ENCODE results near the gene ZNF490.
"Not testable (repeated sequence)": the region's sequence is repeated elsewhere in the genome, so short reads cannot be mapped to it uniquely, and the experiment has no call there.

Gene ZNF490

DNA sequence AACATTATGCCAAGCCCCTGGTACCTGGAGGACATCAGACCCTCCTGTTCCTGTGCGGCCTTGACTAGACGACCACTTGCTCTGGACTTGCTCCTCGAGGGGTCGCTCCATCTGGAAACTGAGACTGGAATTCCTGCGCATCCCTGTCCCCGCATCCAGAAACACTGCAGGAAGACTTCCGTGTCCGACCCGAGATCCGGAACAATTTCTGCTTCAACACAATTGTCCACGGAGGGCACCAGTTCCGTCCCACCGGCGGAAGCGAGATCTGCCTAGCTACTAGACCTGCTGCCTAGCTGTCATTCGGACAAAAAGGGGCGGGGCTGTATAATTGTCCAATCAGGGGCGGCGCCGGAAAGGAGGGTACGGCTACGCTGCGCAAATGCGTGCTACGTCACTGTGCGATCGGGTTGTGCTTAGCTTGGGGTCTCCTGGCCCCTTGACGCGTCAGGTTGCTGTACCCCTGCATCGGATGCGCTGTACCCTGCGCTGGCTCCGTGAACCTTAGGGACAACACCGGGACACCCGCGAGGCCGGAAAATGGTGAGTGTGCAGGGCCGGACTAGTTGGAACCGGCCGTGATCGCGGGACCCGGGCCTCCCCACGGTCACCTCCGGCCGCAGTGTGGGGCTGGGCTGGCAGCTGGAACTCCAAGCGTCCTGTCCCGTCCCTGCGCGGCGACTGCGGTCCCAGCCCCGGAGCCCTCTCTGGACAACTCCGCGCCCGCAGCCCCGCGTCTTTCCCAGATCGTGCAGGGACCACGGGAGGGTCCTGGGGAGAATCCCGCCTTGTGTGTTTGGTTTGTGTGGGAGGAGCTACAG is at the start of gene ZNF490, which contains the start of gene ZNF791:
ZNF490 (minus strand) TSS at position 274 of the 821 bp plus-strand sequence; CDS start at position 141, 133 bp downstream.
ZNF791 (plus strand) TSS at position 381 of the 821 bp plus-strand sequence; CDS start at position 541, 160 bp downstream.
- intact Hi-C loops (cut with DNase I) = no loop called here
- peak; percentile 96 to 100 (median 99) for DNase-seq

DNA sequence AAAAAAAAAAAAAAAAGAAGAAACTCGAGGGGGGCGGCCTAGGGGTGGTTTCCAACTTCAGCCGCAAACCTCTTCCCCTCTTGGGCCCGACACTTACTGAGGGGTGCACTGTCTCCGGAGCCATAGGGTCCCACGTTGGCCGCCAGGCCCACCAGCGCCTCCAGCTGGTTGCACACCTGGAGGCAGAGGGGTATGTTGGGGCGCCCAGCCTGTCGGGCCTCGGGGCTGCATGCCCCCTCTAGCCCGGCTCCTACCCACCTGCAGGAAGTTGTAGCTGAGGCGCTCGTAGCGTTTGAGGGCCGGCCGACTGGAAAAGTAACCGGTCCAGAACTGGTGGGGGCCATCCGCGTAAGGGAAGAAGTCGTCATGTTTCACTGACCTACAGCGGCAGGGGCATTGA is 47.4 kb upstream of the ZNF490 start:
- DNase-seq = no peak
- intact Hi-C loops (cut with DNase I) = no loop called here

DNA sequence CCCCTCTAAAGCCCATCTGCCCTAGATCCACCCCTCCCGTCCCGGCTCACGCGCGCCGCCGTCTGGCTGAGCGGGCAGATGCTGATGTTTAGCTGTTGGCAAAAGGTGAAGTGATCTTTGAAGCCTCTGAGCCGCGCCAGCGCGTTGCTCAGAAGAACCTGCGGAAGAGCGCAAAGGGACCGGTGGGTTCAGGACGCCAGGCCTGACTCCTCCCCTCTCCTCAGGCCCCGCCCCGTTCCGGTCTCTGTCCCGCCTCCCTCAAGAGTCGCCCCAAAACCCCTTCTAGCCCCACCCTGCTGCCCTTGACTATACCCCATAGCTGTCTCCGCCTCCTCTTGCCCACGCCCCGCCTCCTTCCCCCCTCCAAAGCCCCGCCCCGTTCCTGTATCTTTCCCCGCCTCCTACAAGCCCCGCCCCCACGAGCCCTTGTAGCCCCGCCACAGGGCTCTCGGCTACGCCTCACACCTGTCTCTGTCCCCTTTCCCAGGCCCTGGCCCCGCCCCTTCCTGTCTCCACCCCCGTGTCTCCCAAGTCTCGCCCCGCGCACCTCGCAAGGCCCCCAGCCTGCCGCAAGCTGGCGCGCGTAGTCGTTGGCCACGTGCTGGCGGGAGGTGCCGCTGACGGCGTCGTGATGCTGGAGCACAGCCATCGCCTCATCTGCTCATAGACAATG is 46.4 kb upstream of the ZNF490 start:
- DNase-seq = no peak
- intact Hi-C loops (cut with DNase I) = no loop called here

DNA sequence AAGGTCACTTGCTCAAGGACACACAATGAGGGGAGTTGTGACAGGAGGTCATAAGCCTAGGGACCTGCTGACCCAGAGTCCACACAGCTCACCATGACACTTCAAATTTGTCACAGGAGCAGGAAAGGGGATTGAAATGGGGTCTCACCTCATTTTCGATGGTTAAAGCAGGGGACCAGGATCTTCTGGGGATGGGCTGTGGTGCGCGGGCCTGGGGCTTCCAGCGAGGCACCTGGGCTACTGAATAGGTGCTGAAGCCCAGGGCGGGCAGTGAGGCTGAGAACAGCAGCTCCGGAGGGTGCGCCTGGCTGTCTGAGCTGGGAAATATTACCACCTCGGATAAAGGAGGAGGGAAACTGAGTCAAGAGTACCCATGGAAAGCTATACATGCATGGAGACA is 44.9 kb upstream of the ZNF490 start:
- intact Hi-C loops (cut with DNase I) = no loop called here
- no peak for DNase-seq

DNA sequence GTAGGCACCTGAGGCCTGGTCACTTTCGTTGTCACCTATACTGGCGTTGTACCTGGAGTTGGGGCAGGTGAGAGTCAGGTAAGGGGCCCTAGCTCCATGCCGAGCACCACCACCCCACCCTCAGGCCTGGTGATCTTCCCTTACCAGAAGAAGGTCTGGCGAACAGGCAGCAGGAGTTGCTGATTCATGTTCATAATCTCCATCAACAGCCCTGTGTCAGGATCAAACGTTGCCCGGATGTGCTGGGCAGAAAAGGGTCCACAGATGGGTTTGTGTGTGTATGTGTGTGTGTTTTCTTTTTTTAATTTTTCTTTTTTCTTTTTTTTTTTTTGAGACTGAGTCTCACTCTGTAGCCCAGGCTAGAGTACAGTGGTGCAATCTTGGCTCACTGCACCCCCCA is 41.6 kb upstream of the ZNF490 start:
- intact Hi-C loops (cut with DNase I) = no loop called here
- no peak for DNase-seq

DNA sequence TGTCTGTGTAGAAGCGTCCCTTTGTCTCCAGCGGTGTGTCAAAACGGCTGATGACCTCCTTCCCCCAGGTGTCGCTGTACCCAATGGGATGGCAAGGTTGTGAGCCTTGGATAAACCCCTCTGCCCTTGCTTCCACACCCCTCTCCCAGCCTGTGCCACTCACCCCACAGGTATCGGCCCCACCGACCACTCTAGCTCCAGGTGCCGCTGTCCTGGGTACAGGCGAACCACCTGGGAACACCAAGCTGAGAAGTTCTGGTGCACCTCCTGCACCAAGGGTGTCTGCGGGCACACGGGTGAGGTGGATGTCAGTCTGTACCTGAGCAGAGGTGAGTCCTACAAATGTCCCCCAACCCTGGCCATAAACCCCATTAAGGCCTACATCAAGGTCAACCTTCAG is 39.3 kb upstream of the ZNF490 start:
- intact Hi-C loops (cut with DNase I) = no loop called here
- DNase-seq = no peak

DNA sequence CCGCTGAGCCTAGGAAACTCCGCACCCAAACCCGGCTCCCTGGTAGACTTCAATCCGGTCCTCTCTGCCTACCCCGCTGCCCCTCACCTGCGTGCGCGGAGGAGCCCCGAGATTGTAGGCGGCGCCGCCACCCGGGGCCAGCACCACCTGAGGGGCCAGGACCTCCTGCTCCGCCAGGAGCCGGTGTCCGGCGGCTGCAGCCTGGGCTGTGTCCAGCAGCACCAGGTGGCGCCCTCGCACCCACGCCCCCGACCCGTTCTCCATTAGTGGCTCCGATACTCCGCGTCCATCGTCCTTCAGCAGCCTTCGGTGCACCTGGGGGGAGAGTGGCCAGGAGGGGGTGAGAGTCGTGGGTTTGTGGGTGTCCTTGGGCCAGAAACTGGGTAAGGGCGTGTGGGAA is 37.5 kb upstream of the ZNF490 start:
- peak in 1 of 42 donors; percentile 52 for DNase-seq
- intact Hi-C loops (cut with DNase I) = no loop called here

DNA sequence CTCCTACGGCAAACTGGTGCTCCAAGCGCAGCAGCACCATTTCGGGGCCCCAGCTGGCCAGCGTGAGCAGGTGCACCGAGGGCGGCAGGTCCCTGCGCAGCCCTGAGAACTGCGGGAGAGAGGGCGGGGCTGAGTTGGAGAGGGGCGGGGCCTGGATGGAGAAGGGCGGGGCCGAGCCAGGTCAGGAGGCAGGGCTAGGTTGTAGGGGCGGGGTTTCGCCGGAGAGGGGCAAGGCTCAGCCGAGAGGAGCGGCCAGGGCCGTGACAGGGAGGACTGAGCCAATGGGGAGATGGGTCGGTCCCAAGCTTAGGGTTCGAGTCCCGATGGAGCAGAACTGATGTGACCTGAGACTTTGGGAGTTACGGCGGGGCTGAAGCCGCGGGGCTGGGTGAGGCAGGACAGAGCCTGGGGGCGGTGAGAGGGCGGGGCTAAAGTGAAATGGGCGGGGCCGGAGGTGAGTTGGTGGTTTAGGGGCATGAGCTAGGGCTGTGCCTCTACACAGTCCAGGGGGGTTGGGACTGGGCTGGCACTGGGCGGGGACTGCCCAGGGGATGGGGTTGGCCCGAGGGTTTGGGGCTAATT is 37.0 kb upstream of the ZNF490 start:
- intact Hi-C loops (cut with DNase I) = no loop called here
- DNase-seq = peak in 36 of 42 donors; percentile 24 to 76 (median 58)

DNA sequence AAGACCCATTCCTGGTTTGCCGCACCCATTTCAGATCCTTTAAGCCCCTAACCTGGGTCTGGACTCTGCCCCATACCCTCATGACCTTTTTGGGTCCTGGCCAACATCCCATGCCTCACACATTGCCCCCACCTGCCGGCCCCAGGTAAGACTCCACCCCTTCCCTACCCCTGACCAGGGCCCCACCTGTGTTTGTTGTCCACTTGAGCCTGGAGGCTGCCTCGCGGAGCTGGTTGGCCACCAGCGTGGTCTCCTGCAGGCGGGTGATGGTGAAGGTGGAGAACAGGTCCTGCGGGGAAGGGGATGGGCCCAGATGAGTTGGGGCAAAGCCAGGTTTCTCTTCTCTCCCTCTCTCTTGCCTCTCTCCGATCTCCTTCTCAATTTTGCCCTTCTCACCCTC is 36.4 kb upstream of the ZNF490 start:
- intact Hi-C loops (cut with DNase I) = no loop called here
- DNase-seq = no peak

DNA sequence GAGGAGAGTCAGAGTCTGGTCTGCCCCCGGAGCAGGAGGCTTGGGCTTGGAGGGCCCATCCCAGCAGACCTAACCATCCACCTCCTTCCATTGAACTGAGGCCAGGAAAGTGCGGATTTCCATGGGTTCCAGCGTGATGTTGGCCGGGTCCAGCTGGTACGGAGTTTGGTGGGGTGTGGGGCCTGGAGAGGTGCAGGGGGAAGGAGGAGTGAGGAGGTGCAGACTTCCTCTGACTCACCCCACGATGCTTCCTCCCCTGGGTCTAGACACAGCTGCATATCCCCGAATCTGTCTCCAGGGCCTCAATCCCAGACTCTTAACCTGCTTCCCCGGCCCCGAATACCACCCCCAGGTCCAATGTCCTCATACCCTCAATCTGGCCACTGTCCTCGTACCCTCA is 35.9 kb upstream of the ZNF490 start:
- DNase-seq = no peak
- intact Hi-C loops (cut with DNase I) = no loop called here

DNA sequence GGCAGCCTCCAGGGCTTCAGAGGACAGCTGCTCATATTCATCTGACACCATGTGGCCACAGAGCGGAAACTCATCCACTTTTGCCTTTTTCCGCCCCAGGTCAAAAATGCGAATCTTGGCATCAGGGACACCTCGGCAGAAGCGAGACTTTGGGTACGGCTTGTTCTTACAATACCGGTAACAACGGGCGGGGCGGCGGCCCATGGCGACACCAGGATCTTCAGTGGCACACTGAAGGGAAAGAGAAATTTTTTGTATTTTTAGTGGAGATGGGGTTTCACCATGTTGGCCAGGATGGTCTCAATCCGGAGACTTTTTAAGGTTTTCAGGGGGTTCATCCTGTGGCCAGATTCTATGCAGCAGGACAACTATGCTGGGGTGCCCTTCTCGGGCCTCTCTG is 33.1 kb upstream of the ZNF490 start:
- intact Hi-C loops (cut with DNase I); DNase-seq: not testable (repeated sequence)

DNA sequence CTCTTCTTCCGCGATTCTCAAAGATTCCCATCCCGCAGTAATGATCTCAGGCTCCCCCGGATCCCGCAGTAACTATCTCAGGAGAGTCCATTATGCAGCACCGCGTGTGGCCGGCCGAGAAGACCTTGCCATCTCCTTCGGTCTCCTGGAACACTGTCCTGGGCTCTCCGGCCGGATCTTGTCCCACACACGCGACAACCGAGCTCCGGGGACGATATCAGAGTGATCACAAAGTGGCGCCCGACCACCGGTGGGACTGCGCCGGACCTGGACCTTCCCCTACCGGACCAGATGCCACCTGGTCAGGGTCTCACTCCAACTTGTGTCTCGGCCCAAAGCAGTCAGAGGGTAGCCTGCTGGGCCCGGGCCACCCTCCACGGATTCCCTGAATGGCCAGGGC is 31.9 kb upstream of the ZNF490 start:
- intact Hi-C loops (cut with DNase I) = no loop called here
- no peak for DNase-seq

DNA sequence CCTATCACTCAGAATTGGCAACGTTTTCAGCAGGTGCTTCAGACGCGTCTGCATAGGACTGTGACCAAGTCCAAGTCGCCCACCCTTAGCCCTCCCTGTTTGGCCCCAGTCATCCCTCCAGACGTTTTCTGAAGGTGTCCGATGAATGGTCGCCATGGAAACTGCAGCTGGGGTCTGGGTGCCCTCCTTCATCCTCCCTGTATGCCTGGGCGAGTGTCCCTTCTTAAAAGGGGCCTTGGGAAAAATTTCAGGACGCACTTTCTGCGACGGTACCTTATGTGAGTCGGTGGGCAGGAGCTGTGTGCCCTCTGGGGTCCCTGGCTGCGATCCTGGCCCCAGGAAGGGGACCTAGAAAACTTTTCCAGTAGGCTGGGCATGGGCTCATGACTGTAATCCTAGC is 30.8 kb upstream of the ZNF490 start:
- intact Hi-C loops (cut with DNase I) = no loop called here
- DNase-seq = no peak

DNA sequence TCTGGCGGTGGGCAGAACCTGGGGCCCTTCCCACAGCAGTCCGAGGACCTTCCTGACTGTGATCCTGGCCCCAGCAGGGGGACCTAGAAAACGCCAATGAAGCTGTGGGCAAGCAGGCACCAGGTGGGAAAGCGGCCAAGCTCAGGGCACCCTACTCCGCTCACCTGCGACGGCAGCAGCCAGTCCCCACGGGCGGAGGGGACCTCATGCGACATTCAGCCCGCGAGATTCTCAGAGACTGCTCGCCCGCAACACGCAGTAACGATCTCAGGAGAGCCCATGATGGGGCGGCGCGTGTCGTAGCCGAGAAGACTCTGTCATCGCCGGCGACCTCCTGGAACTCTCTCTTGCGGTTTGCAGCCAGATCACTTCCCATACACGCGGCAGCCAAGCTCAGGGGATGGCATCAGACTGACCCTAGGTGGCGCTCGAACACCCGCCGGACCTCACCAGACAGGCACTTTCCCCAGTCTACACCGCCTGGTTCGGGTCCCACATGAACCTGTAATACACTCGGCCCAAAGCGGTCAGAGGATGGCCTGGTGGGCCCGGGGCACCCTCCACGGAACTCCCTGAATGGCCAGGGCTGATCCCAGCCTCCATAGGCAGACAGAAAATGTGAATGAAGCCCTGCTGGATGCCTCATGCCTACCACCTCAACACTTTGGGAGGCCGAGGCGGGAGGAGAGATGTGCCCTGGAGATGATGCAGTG is 29.4 kb upstream of the ZNF490 start:
- intact Hi-C loops (cut with DNase I) = no loop called here
- peak; percentile 65 to 92 (median 81) for DNase-seq

DNA sequence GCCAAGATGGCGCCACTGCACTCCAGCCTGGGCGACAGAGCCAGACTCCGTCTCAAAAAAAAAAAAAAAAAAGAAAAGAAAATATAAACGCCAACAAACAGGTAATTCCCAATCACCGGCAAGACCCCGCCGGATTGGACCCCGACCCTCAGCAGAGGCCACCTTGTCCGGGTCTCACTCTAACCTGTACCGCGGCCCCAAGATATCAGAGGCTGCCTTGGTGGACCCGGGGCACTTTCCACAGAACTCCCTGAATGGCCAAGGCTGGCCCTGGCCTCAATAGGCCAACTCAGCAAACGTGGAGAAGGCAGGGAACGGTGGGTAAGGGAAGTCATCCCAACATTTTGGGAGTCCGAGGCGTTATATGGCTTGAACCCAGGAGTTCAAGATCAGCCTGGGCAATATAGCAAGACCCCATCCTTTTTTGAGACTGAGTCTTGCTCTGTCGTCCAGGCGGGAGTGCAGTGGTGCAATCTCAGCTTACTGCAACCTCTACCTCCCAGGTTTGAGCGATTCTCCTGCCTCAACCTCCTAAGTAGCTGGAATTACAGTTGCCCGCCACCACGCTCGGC is 28.1 kb upstream of the ZNF490 start:
- intact Hi-C loops (cut with DNase I) = no loop called here
- DNase-seq = no peak

DNA sequence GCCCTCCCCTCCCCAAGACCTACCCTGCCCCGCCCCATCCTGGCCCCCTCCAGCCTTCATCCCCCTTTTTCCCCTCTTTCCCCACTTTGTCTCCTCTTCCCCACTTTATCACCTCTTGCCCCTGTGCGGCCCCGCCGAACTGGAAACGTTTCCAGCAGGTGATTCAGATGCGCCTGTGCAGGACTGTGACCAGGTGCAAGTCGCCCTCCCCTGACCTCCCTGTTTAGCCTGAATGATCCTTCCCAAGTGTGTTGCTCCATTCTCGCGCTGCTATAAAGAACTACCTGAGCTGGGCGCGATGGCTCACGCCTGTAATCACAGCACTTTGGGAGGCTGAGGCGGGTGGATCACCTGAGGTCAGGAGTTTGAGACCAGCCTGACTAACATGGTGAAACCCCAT is 26.0 kb upstream of the ZNF490 start:
- no peak for DNase-seq
- intact Hi-C loops (cut with DNase I) = no loop called here

DNA sequence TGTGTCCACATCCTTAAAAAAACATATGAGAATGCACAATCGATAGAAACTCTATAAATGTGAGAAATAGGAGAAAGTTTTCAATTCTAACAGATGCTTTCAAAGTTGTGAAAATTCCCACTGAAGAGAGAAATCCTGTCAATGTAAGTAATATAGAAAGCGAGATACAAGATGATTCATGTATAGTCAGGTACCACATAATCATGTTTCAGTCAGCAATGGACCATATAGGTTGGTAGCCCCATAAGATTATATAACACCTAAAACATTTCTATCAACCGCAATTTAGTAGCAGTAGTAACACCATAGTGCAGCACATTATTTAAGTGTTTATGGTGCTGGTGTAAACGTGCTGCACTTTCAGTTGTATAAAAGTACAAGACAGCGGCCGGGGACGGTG is 18.6 kb upstream of the ZNF490 start:
- intact Hi-C loops (cut with DNase I) = no loop called here
- no peak for DNase-seq

DNA sequence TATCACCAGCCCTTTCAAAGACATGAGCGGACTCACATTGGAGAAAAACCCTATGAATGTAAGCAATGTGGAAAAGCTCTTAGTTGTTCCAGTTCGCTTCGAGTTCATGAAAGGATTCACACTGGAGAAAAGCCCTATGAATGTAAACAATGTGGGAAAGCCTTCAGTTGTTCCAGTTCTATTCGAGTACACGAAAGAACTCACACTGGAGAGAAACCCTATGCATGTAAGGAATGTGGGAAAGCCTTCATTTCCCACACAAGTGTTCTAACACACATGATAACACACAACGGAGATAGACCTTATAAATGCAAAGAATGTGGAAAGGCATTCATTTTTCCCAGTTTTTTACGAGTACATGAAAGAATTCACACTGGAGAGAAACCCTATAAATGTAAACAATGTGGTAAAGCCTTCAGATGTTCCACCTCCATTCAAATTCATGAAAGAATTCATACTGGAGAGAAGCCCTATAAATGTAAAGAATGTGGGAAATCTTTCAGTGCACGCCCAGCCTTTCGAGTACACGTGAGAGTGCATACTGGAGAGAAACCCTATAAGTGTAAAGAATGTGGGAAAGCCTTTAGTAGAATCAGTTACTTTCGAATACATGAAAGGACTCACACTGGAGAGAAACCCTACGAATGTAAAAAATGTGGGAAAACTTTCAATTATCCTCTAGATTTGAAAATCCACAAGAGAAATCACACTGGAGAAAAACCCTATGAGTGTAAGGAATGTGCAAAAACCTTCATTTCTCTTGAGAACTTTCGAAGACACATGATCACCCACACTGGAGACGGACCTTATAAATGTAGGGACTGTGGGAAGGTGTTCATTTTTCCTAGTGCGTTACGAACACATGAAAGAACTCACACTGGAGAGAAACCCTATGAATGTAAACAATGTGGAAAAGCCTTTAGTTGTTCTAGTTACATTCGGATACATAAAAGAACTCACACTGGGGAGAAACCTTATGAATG is 17.7 kb upstream of the ZNF490 start:
- no peak for DNase-seq
- intact Hi-C loops (cut with DNase I) = no loop called here
